Epithelial cell of proximal tubule (primary cell): ENCODE measurements around the gene LRBA. TPM values are rescaled to one million over a fixed set of nuclear protein-coding genes. Genes with fewer than 3 reads are reported as not detected.

Source experiments
- DNase-seq: peaks from one replicate; pipeline ENCODE4 v3.0.0-alpha.2; 2011; ENCODE audit warnings: low read depth
- H3K4me3 ChIP-seq: 2 replicates; pipeline ENCODE4 v1.5.1; 2011; ENCODE audit warnings: low read depth, mild to moderate bottlenecking, low read length
- total RNA-seq: library from RNA; depleted of rRNA; stranded (reverse); fragments of >200 nt; gene quantifications from 2 replicates; pipeline ENCODE4 v1.2.3, GENCODE V29; 2015
- TF ChIP-seq, protein P1 (sequence below): conservative IDR thresholded peaks from 2 replicates; pipeline ENCODE4 v1.5.1; 2012; ENCODE audit warnings: low read depth, mild to moderate bottlenecking, low read length

Gene LRBA
- total RNA-seq, 1 donor from 2014 or later: 58.9 TPM

DNA sequence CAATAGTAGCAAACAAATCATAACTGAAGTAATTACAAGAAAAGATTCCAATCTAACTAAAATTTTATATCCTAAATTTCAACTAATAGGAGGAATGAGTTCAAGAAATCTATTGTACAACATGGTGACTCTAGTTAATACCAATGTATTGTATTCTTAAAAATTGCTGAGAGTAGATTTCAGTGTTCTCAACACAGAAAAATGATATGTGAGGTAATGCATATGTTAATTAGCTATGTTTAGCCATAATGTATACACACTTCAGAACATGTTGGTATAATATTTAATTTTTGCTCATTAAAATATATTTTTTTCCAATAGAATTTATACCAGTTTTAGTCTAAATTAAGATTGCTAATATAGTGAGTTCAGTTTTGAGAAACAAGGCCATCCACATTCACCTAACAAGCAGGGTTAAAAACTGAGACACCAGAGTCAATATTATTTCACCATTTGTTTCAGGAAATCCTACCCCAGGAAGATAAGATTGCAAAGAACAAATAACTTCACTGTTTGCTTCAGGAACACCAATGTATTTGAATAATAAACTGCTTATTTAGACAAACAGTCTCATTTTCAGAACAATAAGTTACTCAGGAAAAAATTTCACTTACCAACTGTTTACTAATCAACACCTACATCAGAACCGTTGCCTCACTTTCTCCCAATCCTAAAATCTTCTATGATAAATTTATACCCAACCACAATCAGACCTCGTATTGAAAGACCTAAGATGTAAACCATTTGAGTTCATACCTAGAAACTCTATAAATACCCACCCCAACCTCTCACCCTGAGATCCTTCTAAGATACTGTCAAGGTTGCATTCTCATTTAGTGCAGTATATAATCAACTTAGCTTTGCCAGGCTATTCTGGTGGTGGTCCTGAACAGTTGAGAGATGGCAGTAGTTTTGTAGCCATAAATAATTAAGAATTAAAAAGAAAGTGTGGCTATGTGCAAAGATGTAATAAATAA, 300.3 kb downstream of the LRBA start:
- H3K4me3 ChIP-seq: no peak overlapping the region
- TF ChIP-seq, protein P1, sequence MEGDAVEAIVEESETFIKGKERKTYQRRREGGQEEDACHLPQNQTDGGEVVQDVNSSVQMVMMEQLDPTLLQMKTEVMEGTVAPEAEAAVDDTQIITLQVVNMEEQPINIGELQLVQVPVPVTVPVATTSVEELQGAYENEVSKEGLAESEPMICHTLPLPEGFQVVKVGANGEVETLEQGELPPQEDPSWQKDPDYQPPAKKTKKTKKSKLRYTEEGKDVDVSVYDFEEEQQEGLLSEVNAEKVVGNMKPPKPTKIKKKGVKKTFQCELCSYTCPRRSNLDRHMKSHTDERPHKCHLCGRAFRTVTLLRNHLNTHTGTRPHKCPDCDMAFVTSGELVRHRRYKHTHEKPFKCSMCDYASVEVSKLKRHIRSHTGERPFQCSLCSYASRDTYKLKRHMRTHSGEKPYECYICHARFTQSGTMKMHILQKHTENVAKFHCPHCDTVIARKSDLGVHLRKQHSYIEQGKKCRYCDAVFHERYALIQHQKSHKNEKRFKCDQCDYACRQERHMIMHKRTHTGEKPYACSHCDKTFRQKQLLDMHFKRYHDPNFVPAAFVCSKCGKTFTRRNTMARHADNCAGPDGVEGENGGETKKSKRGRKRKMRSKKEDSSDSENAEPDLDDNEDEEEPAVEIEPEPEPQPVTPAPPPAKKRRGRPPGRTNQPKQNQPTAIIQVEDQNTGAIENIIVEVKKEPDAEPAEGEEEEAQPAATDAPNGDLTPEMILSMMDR: no peak
- no peak for DNase-seq

DNA sequence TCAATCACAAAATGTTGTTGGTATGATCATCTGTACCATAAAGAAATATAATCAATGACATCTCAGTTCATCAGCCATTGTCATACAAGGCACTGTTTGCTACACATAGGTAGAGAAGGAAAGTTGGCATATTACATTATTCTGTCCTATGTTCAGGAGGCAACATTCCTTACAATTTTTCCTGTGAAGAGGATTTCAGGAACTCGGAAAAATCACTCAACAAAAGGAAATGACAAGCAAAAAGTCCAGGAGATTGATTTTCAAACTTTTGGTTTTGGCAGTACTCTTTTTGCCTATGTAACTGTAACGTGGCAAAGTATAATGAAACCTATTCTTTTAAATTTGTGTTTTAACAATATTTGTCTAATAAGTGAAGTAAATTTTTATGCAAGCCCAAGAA, 301.8 kb downstream of the LRBA start:
- DNase-seq: no peak
- no peak overlapping the region for H3K4me3 ChIP-seq
- TF ChIP-seq, protein P1: no peak

- DNase-seq: no peak
- TF ChIP-seq, protein P1: no peak
- no peak overlapping the region for H3K4me3 ChIP-seq
These were observed 304.2 kb downstream of the LRBA start for GRCh38 chr4:150710770-150711375.

DNA sequence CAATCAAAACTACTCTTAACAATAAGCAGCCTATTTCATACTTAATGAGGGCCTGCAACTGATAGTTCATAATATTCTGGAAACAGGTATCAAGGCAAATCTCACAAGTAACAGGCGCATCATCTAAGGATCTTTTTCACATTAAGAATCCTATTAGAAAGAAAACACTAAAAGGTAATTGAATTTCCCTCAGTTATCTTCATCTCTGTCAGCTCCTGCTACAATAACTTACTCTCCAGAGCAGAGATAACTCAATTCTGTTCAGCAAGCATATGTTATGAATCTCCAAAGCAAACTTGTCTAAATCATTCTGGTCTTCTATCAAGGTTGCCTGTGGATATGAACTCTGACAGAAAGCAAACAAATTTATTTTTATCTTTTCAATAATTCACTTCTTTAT, 307.1 kb downstream of the LRBA start:
- no peak overlapping the region for H3K4me3 ChIP-seq
- DNase-seq: no peak
- TF ChIP-seq, protein P1: no peak

DNA sequence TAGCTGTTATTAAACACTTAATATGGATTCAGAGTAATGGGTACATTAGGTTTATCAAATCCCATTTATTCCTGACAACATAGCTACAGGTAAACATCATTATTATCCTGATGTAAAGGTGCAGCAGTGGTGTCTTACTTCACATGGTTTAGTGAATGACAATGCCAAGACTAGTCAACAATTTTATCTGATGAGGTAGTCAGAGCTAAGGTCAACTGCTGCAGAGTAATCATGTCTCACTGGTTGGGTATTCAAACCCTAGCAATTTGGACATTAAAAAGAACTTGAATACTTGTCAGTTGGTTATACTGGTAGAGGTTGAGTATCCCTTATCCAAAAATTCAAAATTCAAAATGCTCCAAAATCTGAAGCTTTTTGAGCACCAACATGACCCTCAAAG, 315.5 kb downstream of the LRBA start:
- no peak overlapping the region for H3K4me3 ChIP-seq
- peak; percentile 7 for DNase-seq
- TF ChIP-seq, protein P1: no peak

- TF ChIP-seq, protein P1: no peak
- DNase-seq: no peak
- no peak overlapping the region for H3K4me3 ChIP-seq
These were observed 319.9 kb downstream of the LRBA start for GRCh38 chr4:150695162-150695561.
